Adrenal gland (tissue), 12 donors: Measurements from ENCODE around the gene ARIH2. TPM values are rescaled to one million over a fixed set of nuclear protein-coding genes. Genes with fewer than 3 reads are reported as not detected.

Experiments used
- DNase-seq, 7 donors: peaks; one replicate each; pipeline ENCODE4 v3.0.0-alpha.2; 2019 to 2020
- H3K27ac ChIP-seq, 5 donors: fragments of 200-600 bp; sonication (generic) in 4 of 5; 1 replicate in 3 of 5; 2 replicates in 2 of 5; pipeline versions ENCODE4 v1.5.1 to v1.8.0; 2016 to 2020; ENCODE audit warnings: mild to moderate bottlenecking in 1 of 5
- H3K27me3 ChIP-seq: fragments of 200-600 bp; 2 replicates; pipeline ENCODE4 v1.8.0; 2021
- H3K36me3 ChIP-seq, 2 donors: fragments of 200-600 bp; replicated peaks in 1 of 2; 1 replicate in 1 of 2; 2 replicates in 1 of 2; pipeline versions ENCODE4 v1.5.1 to v1.8.0; 2018 to 2022
- H3K4me1 ChIP-seq, 2 donors: fragments of 200-600 bp; replicated peaks in 1 of 2; 1 replicate in 1 of 2; 2 replicates in 1 of 2; pipeline versions ENCODE4 v1.5.1 to v1.8.0; 2018 to 2021
- H3K4me3 ChIP-seq, 4 donors: fragments of 200-600 bp; sonication (generic) in 3 of 4; one replicate each; pipeline ENCODE4 v1.5.1; 2016 to 2018
- H3K9me3 ChIP-seq, 3 donors: fragments of 200-600 bp; sonication (generic) in 1 of 3; replicated peaks in 1 of 3; 1 replicate in 2 of 3; 2 replicates in 1 of 3; pipeline versions ENCODE4 v1.5.1 to v1.8.0; 2016 to 2021
- POLR2A ChIP-seq, 2 donors: fragments of 450-650 bp; IDR thresholded peaks; one replicate each; pipeline ENCODE4 v1.6.1; 2017; ENCODE audit warnings: antibody characterized with exemption in 2 of 2, mild to moderate bottlenecking in 2 of 2, moderate library complexity in 1 of 2
- WGBS, 4 donors: extraction: QIAGEN DNeasy Blood & Tissue Kit in 2 of 4; methylation state at CpG; one replicate each; pipeline versions ENCODE4 v1.1.5 to v1.1.7; 2013 to 2017; 5-methylcytosine and 5-hydroxymethylcytosine counted together
- intact Hi-C, 2 donors: fragments of 100-400 bp; cut with DNase I; formaldehyde crosslinking; loops; one replicate each; pipeline versions ENCODE4 v1.14.1 to v1.15.0; 2022 to 2023
- polyA plus RNA-seq, 3 donors: library from polyadenylated mRNA; stranded (reverse); fragments of 200-250 nt in 2 of 3; fragments of 350-450 nt in 1 of 3; fragmentation: Illumina TruSeq in 1 of 3; extraction: RNeasy Lipid Tissue Mini Kit (QIAGEN cat#74804) in 1 of 3; gene quantifications; one replicate each; pipeline ENCODE4 v1.2.3, GENCODE V29; 2013 to 2014
- total RNA-seq, 9 donors: library from RNA; depleted of rRNA in 4 of 9; stranded (reverse); fragments of >200 nt in 4 of 9; fragments of 120-200 nt in 1 of 9; fragmentation: NEBNext Ultra II Directional in 1 of 9; extraction: Animal tissue kit (Norgen Biotek cat#: 25700) in 1 of 9; gene quantifications; one replicate each; pipeline versions ENCODE4 v1.1.0 to v1.2.4, GENCODE V29; 2013 to 2023
- TF ChIP-seq, protein P1 (sequence below), 6 experiments: fragments of 450-650 bp in 4 of 6; fragments of 200-600 bp in 2 of 6; sonication (generic) in 1 of 6; IDR thresholded peaks; 1 replicate in 5 of 6; 2 replicates in 1 of 6; pipeline versions ENCODE4 v1.5.1 to v1.8.0; 2016 to 2021; ENCODE audit warnings: antibody characterized with exemption in 6 of 6, mild to moderate bottlenecking in 2 of 6, moderate library complexity in 1 of 6
- donor health status: healthy with polysubstance abuse.
- donor health status: Bipolar disorder and iron deficiency.
- donor health status: DM: yes; HTN: yes; CAD: no.
- donor health status: DM: no; HTN: no; CAD: no.
- donor health status: DM: no; HTN: no; CAD: no.
- donor health status: DM: yes; HTN: yes; CAD: no.

The ARIH2 gene
- total and polyA plus RNA-seq, 12 donors: 46.7 to 135 (median 83.1) TPM

DNA sequence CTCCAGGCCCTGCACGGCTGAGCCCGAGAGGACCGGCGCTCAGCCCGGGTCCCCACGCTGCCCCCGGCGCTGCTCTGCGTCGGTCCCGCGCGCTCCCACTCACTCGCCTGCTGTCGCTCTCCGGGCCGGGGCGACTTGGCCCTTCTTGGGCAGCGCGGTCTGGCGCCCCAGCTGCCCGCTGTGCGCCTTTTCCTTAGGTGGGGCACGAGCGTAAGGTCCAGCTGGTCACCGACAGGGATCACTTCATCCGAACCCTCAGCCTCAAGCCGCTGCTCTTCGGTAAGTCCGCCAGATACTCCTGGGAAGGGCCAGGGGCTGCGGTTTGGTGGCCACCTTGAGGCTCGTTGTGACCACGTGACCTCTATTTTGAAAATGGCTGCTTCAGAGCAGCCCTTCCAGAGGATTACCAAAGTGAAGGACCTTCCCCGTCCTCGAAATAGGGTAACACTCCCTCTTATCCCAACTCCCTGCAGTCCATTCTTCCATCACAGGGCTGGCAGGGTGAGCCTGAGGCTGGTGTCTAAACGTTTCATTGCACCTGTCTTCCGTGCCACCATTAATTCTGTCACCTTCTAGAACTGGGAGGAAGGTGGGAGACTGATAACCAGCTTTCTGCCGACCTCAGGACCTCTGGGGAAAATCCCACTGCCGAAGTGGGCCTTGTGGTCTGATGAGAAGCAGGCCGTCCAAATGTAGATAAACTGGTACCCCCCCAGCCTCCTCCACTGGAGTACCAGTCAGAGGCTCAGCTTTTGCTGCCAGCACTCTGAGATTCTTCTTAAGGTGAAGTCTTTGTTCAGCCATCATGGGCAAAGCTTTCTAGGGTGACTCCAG lies 72.2 kb downstream of the ARIH2 start:
- H3K27me3 ChIP-seq: no peaks in the 10 kb centered on the region
- DNase-seq: peak in 3 of 7 donors; percentile 40 to 46 (median 40)
- no peaks in the 10 kb centered on the region for H3K36me3 ChIP-seq
- H3K4me3 ChIP-seq: peak overlapping the region; percentile 35 to 91 (median 75)
- H3K27ac ChIP-seq: peak overlapping the region; percentile 65 to 99 (median 89)
- TF ChIP-seq, protein P1, sequence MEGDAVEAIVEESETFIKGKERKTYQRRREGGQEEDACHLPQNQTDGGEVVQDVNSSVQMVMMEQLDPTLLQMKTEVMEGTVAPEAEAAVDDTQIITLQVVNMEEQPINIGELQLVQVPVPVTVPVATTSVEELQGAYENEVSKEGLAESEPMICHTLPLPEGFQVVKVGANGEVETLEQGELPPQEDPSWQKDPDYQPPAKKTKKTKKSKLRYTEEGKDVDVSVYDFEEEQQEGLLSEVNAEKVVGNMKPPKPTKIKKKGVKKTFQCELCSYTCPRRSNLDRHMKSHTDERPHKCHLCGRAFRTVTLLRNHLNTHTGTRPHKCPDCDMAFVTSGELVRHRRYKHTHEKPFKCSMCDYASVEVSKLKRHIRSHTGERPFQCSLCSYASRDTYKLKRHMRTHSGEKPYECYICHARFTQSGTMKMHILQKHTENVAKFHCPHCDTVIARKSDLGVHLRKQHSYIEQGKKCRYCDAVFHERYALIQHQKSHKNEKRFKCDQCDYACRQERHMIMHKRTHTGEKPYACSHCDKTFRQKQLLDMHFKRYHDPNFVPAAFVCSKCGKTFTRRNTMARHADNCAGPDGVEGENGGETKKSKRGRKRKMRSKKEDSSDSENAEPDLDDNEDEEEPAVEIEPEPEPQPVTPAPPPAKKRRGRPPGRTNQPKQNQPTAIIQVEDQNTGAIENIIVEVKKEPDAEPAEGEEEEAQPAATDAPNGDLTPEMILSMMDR (IDR thresholded peaks at IDR 0.05): no peak
- TF ChIP-seq POLR2A (IDR thresholded peaks at IDR 0.05): no peak
- H3K4me1 ChIP-seq: peaks cover 15 to 25% of the 10 kb centered on the region in 2 donors
- WGBS, 4 donors: 4 to 14% (median 6%) methylated on average over 5 to 40 of the region's 40 CpGs
- H3K9me3 ChIP-seq: no peaks in the 10 kb centered on the region
- intact Hi-C loops: no loop called here

DNA sequence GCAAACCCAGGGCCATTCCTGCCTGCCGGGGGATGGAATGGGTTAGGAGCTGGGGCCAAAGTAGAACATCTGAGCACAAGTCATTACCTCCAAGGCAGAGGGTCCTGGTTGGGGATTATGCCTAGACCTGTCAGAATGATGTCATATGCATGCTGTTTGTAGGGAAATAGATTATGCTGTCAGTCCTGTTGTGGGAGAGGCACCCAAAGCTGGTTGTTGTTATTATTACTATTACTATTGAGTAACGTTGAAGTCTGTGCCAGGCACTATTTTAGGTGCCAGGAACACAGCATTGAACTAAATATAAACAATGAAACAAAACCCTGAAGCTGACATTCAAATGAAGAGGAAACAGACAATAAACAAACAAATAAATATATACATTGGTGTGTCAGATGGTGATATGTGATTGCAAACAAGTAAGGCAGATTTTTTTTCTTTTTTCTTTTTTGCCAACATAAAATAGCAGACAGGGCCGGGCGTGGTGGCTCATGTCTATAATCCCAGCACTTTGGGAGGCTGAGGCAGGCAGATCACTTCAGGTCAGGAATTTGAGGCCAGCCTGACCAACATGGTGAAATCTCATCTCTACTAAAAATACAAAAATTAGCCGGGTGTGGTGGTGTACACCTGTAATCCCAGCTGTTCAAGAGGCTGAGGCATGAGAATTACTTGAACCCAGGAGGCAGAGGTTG lies 73.4 kb downstream of the ARIH2 start:
- WGBS, 4 donors: 70 to 77% (median 71%) methylated on average over 5 of the region's 5 CpGs
- TF ChIP-seq, protein P1 (IDR thresholded peaks at IDR 0.05): no peak
- TF ChIP-seq POLR2A (IDR thresholded peaks at IDR 0.05): no peak
- no peak for DNase-seq
- Histone ChIP-seq H3K9me3 (no peaks in the 10 kb centered on the region), H3K36me3 (peaks cover 0 to 10% of the 10 kb centered on the region in 2 donors), H3K4me1 (peaks cover 15 to 25% of the 10 kb centered on the region in 2 donors), H3K27ac (peak overlapping the region in 1 of 5 donors; percentile 95), H3K27me3 (no peaks in the 10 kb centered on the region), H3K4me3 (peak overlapping the region in 1 of 4 donors; percentile 91)
- intact Hi-C loops: no loop called here

DNA sequence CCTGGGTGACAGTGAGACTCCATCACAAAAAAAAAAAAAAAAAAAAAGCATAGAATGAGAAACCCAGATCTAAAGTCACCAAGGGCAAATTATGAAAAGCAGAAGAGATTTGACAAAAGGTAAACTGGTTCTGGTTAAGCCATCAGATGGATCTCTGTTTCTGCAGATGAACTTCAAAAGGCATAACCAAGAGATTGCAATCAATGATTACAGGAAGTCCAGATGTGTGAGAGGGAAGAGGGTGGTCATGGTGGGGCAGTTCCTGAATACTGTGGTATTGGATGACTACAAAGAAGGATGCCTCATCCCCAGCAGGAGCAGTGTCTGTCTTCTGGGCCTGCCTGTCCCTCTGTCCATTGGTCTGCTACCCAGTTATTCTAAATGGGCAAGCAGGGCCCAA lies 75.2 kb downstream of the ARIH2 start:
- no peak overlapping the region for H3K4me3 ChIP-seq
- H3K27ac ChIP-seq: no peak overlapping the region
- TF ChIP-seq, protein P1 (IDR thresholded peaks at IDR 0.05): no peak
- no peak for TF ChIP-seq POLR2A (IDR thresholded peaks at IDR 0.05)
- peaks cover 14 to 21% of the 10 kb centered on the region in 2 donors for H3K4me1 ChIP-seq
- H3K9me3 ChIP-seq: no peaks in the 10 kb centered on the region
- no peaks in the 10 kb centered on the region for H3K27me3 ChIP-seq
- peaks cover 0 to 11% of the 10 kb centered on the region in 2 donors for H3K36me3 ChIP-seq
- intact Hi-C loops: no loop called here
- no peak for DNase-seq

DNA sequence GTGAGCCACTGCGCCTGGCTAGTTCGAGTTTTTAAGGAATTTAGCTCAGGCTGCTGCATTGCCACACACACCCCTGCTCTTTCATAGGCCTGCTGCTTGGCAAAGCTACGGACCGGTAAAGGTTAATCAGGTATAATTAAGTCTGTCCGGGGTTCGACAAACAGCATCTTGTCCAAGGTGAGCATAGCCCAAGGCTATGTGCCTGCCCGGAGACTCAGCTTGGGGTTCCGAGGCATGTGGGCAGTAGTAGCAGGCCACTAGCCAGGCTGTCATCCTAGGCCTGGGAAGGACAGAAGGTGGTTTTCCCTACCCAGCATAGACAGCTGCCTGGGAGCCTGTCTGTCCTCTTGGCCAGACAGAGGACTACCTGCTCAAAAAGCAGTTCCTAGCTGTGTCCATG lies 78.0 kb downstream of the ARIH2 start:
- TF ChIP-seq, protein P1 (IDR thresholded peaks at IDR 0.05): no peak
- no peak for TF ChIP-seq POLR2A (IDR thresholded peaks at IDR 0.05)
- Histone ChIP-seq H3K4me3 (no peak overlapping the region), H3K36me3 (peaks cover 0 to 11% of the 10 kb centered on the region in 2 donors), H3K27ac (peak overlapping the region in 1 of 5 donors; percentile 17), H3K4me1 (peaks cover 0 to 5% of the 10 kb centered on the region in 2 donors), H3K27me3 (no peaks in the 10 kb centered on the region), H3K9me3 (no peaks in the 10 kb centered on the region)
- DNase-seq: no peak
- intact Hi-C loops: no loop called here
- 84 to 95% (median 89%) methylated on average over 7 to 8 of the region's 8 CpGs for WGBS, 4 donors
